Esophagus (tissue), 2 donors: ENCODE results near the gene KLRF1. TPM values are rescaled to one million over a fixed set of nuclear protein-coding genes. Genes with fewer than 3 reads are reported as not detected.

ENCODE experiments used
- H3K27ac ChIP-seq, 2 donors: one replicate each; pipeline ENCODE4 v1.5.1; 2013; ENCODE audit warnings: low read depth in 2 of 2, mild to moderate bottlenecking in 2 of 2, inconsistent platforms in 1 of 2, low read length in 1 of 2, moderate library complexity in 1 of 2
- H3K27me3 ChIP-seq, 2 donors: one replicate each; pipeline ENCODE4 v1.6.1; 2013; ENCODE audit warnings: low read length in 2 of 2, control low read depth in 1 of 2, mild to moderate bottlenecking in 1 of 2; ENCODE audit not compliant: insufficient read depth in 2 of 2, control insufficient read depth in 1 of 2
- H3K36me3 ChIP-seq, 2 donors: one replicate each; pipeline ENCODE4 v1.6.1; 2013; ENCODE audit warnings: low read length in 1 of 2; ENCODE audit not compliant: control insufficient read depth in 2 of 2, insufficient read depth in 2 of 2
- H3K4me1 ChIP-seq, 2 donors: one replicate each; pipeline ENCODE4 v1.6.1; 2013; ENCODE audit warnings: low read length in 1 of 2; ENCODE audit not compliant: control insufficient read depth in 2 of 2, insufficient read depth in 2 of 2
- H3K4me3 ChIP-seq, 2 donors: one replicate each; pipeline ENCODE4 v1.5.1; 2013; ENCODE audit warnings: low read length in 2 of 2, mild to moderate bottlenecking in 2 of 2, low read depth in 1 of 2, moderate library complexity in 1 of 2
- H3K9me3 ChIP-seq, 2 donors: one replicate each; pipeline ENCODE4 v1.6.1; 2013; ENCODE audit warnings: mild to moderate bottlenecking in 2 of 2, low read depth in 1 of 2, low read length in 1 of 2, moderate library complexity in 1 of 2; ENCODE audit not compliant: control insufficient read depth in 2 of 2, insufficient read depth in 1 of 2
- WGBS, 2 donors: extraction: QIAGEN DNeasy Blood & Tissue Kit; methylation state at CpG; one replicate each; pipeline ENCODE4 v1.1.7; 2013; 5-methylcytosine and 5-hydroxymethylcytosine counted together
- polyA plus RNA-seq, 2 donors: library from polyadenylated mRNA; stranded (reverse); fragments of 200-250 nt; gene quantifications; one replicate each; pipeline ENCODE4 v1.2.3, GENCODE V29; 2013
- donor health status: healthy with polysubstance abuse.
- donor health status: Bipolar disorder and iron deficiency.

The KLRF1 gene
- polyA plus RNA-seq, 2 donors = 0.48 to 1.2 TPM

DNA sequence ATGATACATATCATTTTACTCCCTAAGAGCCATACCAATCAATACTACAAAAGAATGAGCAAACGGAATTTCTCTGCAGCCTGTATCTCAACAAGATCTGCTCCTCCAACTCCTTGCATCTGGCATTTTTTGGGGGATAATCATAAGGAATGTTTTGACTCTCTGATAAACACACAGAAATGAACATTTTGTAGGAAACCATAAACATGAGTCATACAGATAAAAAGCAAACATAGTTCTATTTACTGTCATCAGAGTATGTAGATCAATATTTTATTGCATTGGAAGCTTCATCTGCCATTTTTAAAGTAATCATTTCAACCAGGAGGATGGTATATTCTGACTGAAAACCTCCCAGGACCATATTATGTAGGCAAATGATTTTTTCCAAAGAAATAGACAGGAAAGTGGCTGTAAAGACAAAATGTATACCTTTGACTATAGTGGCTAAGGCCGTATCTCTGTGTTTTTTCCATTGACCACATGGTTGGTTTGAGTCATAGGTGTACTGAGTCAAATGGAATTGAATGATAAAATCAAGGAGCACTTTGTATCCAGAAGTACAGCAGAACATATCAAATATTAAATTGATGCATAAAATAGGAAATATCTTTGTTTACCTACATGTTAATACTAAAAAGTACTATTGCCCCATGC, 34.2 kb upstream of the KLRF1 start:
- H3K36me3 ChIP-seq = no peaks in the 10 kb centered on the region
- no peak overlapping the region for H3K27ac ChIP-seq
- no peak overlapping the region for H3K4me3 ChIP-seq
- H3K27me3 ChIP-seq = no peaks in the 10 kb centered on the region
- WGBS, 2 donors = 79% methylated on average over 2 of the region's 2 CpGs
- H3K9me3 ChIP-seq = no peaks in the 10 kb centered on the region
- no peaks in the 10 kb centered on the region for H3K4me1 ChIP-seq

DNA sequence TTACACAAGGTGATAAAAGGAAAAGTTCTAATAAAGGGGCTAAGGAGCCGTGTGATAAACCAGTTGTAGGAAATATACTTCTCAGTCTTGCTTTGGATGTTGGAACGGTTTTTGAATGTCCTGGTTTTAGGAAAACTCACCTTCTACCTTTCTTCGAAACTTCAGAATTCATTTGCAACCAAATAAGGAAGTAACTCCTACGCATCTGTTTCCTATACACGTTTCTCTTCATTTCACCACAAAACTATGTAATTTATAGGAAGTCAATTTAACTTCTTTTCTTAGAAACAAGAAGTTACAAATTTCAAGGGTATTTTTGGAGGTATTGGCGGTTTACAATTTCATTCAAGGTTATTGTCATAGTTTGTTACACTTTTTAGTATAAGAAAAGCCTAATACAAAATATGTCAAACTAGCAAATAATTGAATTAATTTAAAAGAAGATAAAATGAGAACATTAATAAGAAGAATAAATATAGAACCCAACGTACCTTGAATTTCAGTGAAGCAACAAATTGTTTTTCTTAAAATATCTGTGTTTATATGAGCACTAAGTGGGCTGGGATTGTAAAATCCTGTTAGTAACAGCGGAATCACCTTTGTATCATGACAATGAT, 33.4 kb upstream of the KLRF1 start:
- 67 to 73% methylated on average over 8 of the region's 8 CpGs for WGBS, 2 donors
- Histone ChIP-seq H3K36me3 (no peaks in the 10 kb centered on the region), H3K27me3 (no peaks in the 10 kb centered on the region), H3K4me1 (no peaks in the 10 kb centered on the region), H3K9me3 (no peaks in the 10 kb centered on the region), H3K27ac (no peak overlapping the region), H3K4me3 (no peak overlapping the region)

DNA sequence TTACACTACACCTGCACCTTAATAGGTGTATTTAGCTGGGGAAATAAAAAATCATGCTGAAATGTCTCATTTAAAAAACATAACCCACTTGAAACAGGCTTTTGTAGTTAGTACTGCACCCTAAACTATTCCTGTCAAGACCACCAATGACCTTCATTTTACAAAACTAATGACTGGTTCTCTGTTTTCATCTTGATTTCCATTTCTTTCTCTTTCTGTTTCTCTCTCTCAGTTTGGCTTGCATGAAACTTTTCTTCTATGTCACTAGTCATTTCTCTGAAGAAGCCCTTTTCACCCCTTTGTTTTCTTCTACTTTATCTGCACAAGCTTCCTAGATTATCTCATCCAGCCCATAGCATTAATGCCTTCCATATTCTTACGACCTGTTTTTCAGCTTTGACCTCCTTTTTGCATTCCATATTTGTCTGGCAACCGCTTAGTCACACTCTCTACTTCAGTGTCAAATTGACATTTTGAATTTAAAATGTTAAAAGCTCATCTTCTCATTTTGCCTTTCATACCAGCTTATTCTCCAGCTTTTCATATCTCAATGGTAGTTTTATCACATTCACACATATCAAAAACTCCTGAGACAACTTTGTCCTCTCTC, 32.7 kb upstream of the KLRF1 start:
- Histone ChIP-seq H3K4me3 (no peak overlapping the region), H3K4me1 (no peaks in the 10 kb centered on the region), H3K27ac (no peak overlapping the region), H3K9me3 (no peaks in the 10 kb centered on the region), H3K27me3 (no peaks in the 10 kb centered on the region), H3K36me3 (no peaks in the 10 kb centered on the region)
- WGBS, 2 donors = 54 to 60% methylated on average over 2 of the region's 2 CpGs

GRCh38 chr12:9795945-9796344, 31.3 kb upstream of the KLRF1 start:
- H3K27me3 ChIP-seq = no peaks in the 10 kb centered on the region
- H3K27ac ChIP-seq = no peak overlapping the region
- H3K9me3 ChIP-seq = no peaks in the 10 kb centered on the region
- no peaks in the 10 kb centered on the region for H3K4me1 ChIP-seq
- no peak overlapping the region for H3K4me3 ChIP-seq
- H3K36me3 ChIP-seq = no peaks in the 10 kb centered on the region
- 87 to 93% methylated on average over 2 of the region's 2 CpGs for WGBS, 2 donors

- Histone ChIP-seq H3K4me3 (no peak overlapping the region), H3K27ac (no peak overlapping the region), H3K9me3 (no peaks in the 10 kb centered on the region), H3K4me1 (no peaks in the 10 kb centered on the region), H3K36me3 (no peaks in the 10 kb centered on the region), H3K27me3 (no peaks in the 10 kb centered on the region)
- WGBS, 2 donors = 63 to 77% methylated on average over 5 of the region's 5 CpGs
Measured at GRCh38 chr12:9796346-9796745, 30.9 kb upstream of the KLRF1 start.

DNA sequence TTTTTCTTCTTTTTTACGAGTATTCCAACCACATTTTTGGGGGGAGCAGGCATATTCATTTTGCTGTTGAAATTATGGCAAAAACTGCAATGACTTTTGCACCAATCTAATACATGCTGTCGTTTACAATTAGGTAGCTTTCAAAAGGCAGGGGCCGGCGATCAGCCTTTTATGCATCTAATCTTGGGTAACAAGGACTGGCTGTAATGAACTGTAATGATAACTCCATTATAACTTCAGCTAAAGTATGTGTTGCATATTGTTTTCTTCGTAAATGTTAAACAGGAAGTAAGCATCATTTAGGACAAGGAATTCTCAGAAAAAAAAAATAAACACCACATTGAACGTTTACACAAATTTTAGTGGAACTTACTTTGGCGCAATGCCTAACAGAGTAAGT, 30.3 kb upstream of the KLRF1 start:
- no peaks in the 10 kb centered on the region for H3K4me1 ChIP-seq
- no peak overlapping the region for H3K4me3 ChIP-seq
- H3K27me3 ChIP-seq = no peaks in the 10 kb centered on the region
- 50 to 61% methylated on average over 7 of the region's 7 CpGs for WGBS, 2 donors
- no peaks in the 10 kb centered on the region for H3K9me3 ChIP-seq
- no peaks in the 10 kb centered on the region for H3K36me3 ChIP-seq
- H3K27ac ChIP-seq = no peak overlapping the region

GRCh38 chr12:9797722-9798619, 29.3 kb upstream of the KLRF1 start:
- H3K27ac ChIP-seq = no peak overlapping the region
- WGBS, 2 donors = 48 to 51% methylated on average over 7 of the region's 7 CpGs
- H3K4me1 ChIP-seq = no peaks in the 10 kb centered on the region
- H3K9me3 ChIP-seq = no peaks in the 10 kb centered on the region
- H3K27me3 ChIP-seq = no peaks in the 10 kb centered on the region
- H3K4me3 ChIP-seq = no peak overlapping the region
- no peaks in the 10 kb centered on the region for H3K36me3 ChIP-seq

GRCh38 chr12:9799961-9800360, 27.3 kb upstream of the KLRF1 start:
- WGBS, 2 donors = 34 to 55% methylated on average over 1 of the region's 1 CpG
- H3K4me1 ChIP-seq = no peaks in the 10 kb centered on the region
- H3K9me3 ChIP-seq = no peaks in the 10 kb centered on the region
- H3K27me3 ChIP-seq = no peaks in the 10 kb centered on the region
- H3K4me3 ChIP-seq = no peak overlapping the region
- H3K27ac ChIP-seq = no peak overlapping the region
- H3K36me3 ChIP-seq = no peaks in the 10 kb centered on the region

GRCh38 chr12:9805883-9806282, 21.4 kb upstream of the KLRF1 start:
- 95 to 96% methylated on average over 2 of the region's 2 CpGs for WGBS, 2 donors
- Histone ChIP-seq H3K36me3 (no peaks in the 10 kb centered on the region), H3K4me3 (no peak overlapping the region), H3K9me3 (no peaks in the 10 kb centered on the region), H3K4me1 (no peaks in the 10 kb centered on the region), H3K27me3 (no peaks in the 10 kb centered on the region), H3K27ac (no peak overlapping the region)
